Glutamatergic neuron (in vitro differentiated cells): ENCODE results near the gene ETFRF1. TPM values are rescaled to one million over a fixed set of nuclear protein-coding genes. Genes with fewer than 3 reads are reported as not detected.

Experiments
- DNase-seq: peaks from one replicate; pipeline ENCODE4 v3.0.0; 2022
- H3K27ac Mint-ChIP-seq: one replicate; pipeline ENCODE4 v1.8.0; 2020; ENCODE audit warnings: mild to moderate bottlenecking, mixed read lengths, inconsistent platforms; ENCODE audit not compliant: unreplicated experiment
- H3K27me3 Mint-ChIP-seq: one replicate; pipeline ENCODE4 v1.8.0; 2020; ENCODE audit warnings: mild to moderate bottlenecking, moderate library complexity, mixed read lengths, inconsistent platforms; ENCODE audit not compliant: unreplicated experiment
- H3K36me3 Mint-ChIP-seq: one replicate; pipeline ENCODE4 v1.8.0; 2020; ENCODE audit warnings: mild to moderate bottlenecking, mixed read lengths, inconsistent platforms; ENCODE audit not compliant: unreplicated experiment
- H3K4me1 Mint-ChIP-seq: one replicate; pipeline ENCODE4 v1.8.0; 2020; ENCODE audit warnings: mild to moderate bottlenecking, low read depth, mixed read lengths, inconsistent platforms; ENCODE audit not compliant: unreplicated experiment
- H3K4me3 Mint-ChIP-seq: one replicate; pipeline ENCODE4 v1.8.0; 2020; ENCODE audit warnings: mild to moderate bottlenecking, mixed read lengths, inconsistent platforms; ENCODE audit not compliant: unreplicated experiment
- H3K9me3 Mint-ChIP-seq: one replicate; pipeline ENCODE4 v1.8.0; 2020; ENCODE audit warnings: mild to moderate bottlenecking, moderate library complexity, mixed read lengths, inconsistent platforms; ENCODE audit not compliant: unreplicated experiment
- total RNA-seq: library from RNA; stranded (reverse); fragmentation: NEBNext Ultra II Directional; extraction: Animal tissue kit (Norgen Biotek cat#: 25700); gene quantifications from one replicate; pipeline ENCODE4 v1.2.1, GENCODE V29; 2021; ENCODE audit not compliant: unreplicated experiment
- TF ChIP-seq, protein P1 (sequence below): fragments of 200-600 bp; sonication (generic); IDR thresholded peaks from one replicate; pipeline ENCODE4 v1.5.0; 2021; ENCODE audit not compliant: partially characterized antibody, unreplicated experiment

The ETFRF1 gene
- total RNA-seq, 1 donor from 2014 or later: 14.9 TPM

DNA sequence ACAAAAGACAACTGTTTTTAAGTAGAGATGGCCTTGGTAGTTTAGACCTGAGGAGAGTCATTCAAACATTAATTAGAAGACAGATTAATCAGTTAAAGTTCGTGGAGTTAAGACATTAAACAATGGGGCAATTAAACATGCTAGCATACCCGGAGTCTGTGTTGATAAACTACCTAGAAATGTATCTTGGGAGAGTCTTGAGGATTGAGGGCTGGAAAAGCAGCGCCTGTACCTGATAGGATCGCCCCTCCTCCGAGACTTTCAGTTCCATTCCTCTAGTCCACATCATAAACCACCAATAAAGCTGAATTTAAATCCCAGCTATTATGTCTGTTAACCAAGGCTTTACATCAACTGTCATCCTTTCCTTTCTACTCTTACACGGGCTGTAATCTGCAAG, 56.7 kb downstream of the ETFRF1 start:
- Mint-ChIP-seq H3K4me1 (peaks cover 18% of the 10 kb centered on the region), H3K27ac (peak overlapping the region; percentile 62), H3K4me3 (peak overlapping the region; percentile 80), H3K9me3 (peaks cover 2% of the 10 kb centered on the region), H3K36me3 (peaks cover 5% of the 10 kb centered on the region), H3K27me3 (peaks cover 9% of the 10 kb centered on the region)
- TF ChIP-seq, protein P1, sequence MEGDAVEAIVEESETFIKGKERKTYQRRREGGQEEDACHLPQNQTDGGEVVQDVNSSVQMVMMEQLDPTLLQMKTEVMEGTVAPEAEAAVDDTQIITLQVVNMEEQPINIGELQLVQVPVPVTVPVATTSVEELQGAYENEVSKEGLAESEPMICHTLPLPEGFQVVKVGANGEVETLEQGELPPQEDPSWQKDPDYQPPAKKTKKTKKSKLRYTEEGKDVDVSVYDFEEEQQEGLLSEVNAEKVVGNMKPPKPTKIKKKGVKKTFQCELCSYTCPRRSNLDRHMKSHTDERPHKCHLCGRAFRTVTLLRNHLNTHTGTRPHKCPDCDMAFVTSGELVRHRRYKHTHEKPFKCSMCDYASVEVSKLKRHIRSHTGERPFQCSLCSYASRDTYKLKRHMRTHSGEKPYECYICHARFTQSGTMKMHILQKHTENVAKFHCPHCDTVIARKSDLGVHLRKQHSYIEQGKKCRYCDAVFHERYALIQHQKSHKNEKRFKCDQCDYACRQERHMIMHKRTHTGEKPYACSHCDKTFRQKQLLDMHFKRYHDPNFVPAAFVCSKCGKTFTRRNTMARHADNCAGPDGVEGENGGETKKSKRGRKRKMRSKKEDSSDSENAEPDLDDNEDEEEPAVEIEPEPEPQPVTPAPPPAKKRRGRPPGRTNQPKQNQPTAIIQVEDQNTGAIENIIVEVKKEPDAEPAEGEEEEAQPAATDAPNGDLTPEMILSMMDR: no peak
- no peak for DNase-seq

DNA sequence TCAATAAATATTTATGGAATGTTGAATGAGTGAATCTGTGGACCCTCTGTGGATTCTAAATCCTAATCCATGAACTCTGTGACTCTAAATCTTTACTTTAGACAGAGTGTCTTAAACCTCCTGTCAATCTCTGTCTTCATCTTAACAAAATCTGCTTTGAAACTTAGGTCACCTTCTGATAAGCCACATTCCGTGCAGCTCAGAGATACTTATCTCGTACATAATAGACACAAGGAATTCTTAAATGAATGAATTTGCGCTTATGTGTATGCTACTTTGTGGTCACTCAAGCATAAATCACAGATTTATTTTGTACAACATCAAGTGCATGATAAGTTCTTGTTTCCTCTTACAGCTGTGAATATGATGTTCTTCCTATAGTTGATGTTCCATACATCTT, 57.9 kb downstream of the ETFRF1 start:
- Mint-ChIP-seq H3K4me3 (no peak overlapping the region), H3K27ac (no peak overlapping the region), H3K9me3 (peaks cover 2% of the 10 kb centered on the region), H3K27me3 (peaks cover 9% of the 10 kb centered on the region), H3K4me1 (peaks cover 16% of the 10 kb centered on the region), H3K36me3 (peaks cover 5% of the 10 kb centered on the region)
- TF ChIP-seq, protein P1: no peak
- no peak for DNase-seq

DNA sequence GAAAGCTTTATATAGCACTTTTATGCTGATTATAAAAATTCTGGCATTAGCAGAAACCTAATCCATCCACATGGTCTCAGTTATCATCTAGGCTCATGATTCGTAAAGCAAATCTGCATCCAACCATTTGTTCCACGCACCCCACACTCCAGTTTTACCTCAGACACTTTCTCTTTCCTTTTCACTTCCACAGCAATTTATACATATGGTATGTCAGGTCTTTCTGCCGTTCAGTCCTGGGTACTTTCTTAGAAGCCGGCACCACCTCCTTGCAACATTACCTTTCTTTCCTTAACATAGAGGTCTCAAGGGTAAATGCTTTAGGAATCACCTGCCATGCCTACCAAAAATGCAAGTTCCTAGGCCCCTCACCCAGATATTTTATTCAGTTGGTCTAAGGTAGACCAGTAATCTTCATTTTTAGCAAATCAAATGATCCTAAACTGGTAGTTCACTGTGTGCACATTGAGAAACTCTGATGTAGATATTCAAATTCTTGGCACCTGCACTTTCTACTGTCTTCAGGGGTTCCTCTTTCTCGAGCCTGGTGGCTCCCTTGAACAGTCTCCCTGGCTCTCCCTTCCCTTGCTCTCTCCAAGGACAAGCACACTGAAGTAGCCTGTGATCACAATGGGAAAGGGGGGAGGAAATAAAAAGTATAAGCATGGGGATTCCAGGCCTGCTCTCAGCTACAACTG, 58.5 kb downstream of the ETFRF1 start:
- peaks cover 16% of the 10 kb centered on the region for H3K4me1 Mint-ChIP-seq
- peaks cover 5% of the 10 kb centered on the region for H3K36me3 Mint-ChIP-seq
- H3K27me3 Mint-ChIP-seq: peaks cover 9% of the 10 kb centered on the region
- DNase-seq: no peak
- peaks cover 2% of the 10 kb centered on the region for H3K9me3 Mint-ChIP-seq
- no peak overlapping the region for H3K27ac Mint-ChIP-seq
- TF ChIP-seq, protein P1: no peak
- no peak overlapping the region for H3K4me3 Mint-ChIP-seq

- H3K27ac Mint-ChIP-seq: no peak overlapping the region
- peaks cover 2% of the 10 kb centered on the region for H3K9me3 Mint-ChIP-seq
- H3K27me3 Mint-ChIP-seq: peaks cover 9% of the 10 kb centered on the region
- TF ChIP-seq, protein P1: no peak
- peaks cover 5% of the 10 kb centered on the region for H3K36me3 Mint-ChIP-seq
- H3K4me1 Mint-ChIP-seq: peaks cover 16% of the 10 kb centered on the region
- no peak overlapping the region for H3K4me3 Mint-ChIP-seq
- no peak for DNase-seq
Observed at GRCh38 chr12:25254271-25254880, 59.3 kb downstream of the ETFRF1 start.

Other genes starting within 250 kb of the ETFRF1 start
- gene BCAT1, start 246.1 kb upstream of the ETFRF1 start, total RNA-seq: 401 TPM
- gene DNAI7, start 77 bp upstream of the ETFRF1 start, total RNA-seq: 0.76 TPM
- gene KRAS, start 55.7 kb downstream of the ETFRF1 start, total RNA-seq: 42.6 TPM